HG03108 (cell line): ENCODE data around the gene REV1.
"Not testable (repeated sequence)": the region's sequence is repeated elsewhere in the genome, so short reads cannot be mapped to it uniquely, and the experiment has no call there.

Experiments used
- ATAC-seq: cut with Tn5 transposase; IDR thresholded peaks from one replicate; pipeline ENCODE4 v1.9.1; 2021; ENCODE audit warnings: moderate library complexity; ENCODE audit not compliant: unreplicated experiment

REV1 gene

GRCh38 chr2:99404797-99405669 is 84.8 kb downstream of the REV1 start:
- ATAC-seq = no peak

GRCh38 chr2:99404039-99404796 is 85.6 kb downstream of the REV1 start:
- ATAC-seq = no peak

DNA sequence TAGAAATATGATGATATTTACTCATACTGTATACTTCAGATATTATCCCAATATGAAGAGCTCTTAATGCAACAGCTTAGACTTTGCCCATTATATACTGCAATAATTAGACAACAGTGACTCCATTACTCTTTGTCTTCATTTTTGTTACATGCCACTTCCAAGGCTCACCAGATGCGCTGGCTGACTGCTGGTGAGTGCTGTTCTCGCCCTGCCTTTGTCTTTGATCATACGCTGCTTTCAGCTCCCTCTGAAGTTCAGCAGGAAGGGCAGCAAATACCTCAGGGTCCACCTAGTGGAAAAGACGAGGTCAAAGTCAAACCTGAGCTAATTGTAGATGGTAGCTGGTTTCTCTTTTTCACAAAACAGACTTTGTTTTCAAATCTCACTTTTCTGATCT is 86.3 kb downstream of the REV1 start:
- no peak for ATAC-seq

DNA sequence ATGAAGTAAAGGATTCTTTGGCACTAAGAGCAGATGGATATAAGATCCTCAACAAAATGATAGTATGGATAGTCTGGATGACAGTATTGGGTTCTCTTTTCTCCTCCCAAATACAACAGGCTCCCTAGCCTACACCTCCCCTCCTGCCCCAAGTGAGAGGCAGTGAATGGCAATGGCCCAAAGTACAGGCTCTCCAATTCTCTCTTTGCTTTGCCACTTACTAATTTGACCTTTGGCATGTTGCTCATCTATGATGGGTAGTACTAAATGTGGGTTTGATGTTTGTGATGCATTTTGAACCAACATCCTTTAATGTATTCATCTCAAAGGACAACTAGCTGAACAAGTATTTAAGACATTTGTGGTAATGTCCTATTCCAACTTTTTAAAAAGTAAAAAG is 86.7 kb downstream of the REV1 start:
- no peak for ATAC-seq

DNA sequence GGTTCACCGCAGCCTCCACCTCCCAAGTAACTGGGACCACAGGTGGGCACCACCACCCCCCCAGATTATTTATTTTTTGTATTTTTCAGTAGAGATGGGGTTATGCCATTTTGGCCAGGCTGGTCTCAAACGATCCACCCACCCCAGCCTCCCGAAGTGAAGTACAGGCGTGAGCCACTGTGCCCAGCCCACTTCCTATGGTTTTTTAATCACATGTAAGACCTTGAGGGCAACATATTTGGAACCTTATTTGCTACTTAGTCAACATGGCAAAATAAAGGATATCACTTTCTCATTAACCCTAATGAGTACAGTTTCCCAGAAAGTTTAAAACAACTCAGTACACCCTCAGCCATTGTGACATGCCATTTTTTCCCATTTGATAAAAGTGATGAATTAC is 88.0 kb downstream of the REV1 start:
- ATAC-seq = no peak

DNA sequence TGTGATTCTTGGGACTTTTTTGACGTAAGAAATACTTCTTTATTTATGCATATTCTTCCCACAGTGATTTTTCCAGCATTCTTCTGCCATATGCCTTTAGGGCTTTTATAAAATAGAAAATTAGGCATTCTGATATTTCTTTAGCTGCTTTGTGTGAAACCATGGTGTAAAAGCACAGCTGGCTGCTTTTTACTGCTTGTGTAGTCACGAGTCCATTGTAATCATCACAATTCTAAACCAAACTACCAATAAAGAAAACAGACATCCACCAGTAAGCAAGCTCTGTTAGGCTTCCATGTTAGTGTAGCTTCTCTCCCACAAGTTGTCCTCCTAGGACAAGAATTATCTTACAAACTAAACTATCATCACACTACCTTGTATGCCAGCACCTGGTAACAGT is 90.0 kb downstream of the REV1 start:
- no peak for ATAC-seq

GRCh38 chr2:99399063-99399462 is 90.8 kb downstream of the REV1 start:
- no peak for ATAC-seq

DNA sequence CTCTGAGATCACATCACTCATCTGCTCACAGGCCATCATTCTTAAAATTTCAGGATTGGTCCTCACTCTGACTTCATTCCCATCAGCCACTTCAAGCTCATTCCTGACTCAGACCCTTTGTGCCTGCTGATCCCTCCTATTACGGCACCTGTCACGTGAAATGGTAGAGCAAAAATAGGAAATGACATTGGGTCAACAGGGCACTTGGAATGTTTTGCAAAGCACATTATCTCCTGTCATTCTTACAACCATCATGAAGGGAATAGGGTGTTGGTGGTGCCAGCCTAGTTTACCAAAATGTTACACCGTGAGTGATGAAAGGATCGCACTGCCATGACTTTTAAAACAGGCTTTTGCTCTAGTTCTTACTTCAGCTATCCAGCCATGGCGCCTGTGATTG is 91.5 kb downstream of the REV1 start:
- ATAC-seq = no peak

DNA sequence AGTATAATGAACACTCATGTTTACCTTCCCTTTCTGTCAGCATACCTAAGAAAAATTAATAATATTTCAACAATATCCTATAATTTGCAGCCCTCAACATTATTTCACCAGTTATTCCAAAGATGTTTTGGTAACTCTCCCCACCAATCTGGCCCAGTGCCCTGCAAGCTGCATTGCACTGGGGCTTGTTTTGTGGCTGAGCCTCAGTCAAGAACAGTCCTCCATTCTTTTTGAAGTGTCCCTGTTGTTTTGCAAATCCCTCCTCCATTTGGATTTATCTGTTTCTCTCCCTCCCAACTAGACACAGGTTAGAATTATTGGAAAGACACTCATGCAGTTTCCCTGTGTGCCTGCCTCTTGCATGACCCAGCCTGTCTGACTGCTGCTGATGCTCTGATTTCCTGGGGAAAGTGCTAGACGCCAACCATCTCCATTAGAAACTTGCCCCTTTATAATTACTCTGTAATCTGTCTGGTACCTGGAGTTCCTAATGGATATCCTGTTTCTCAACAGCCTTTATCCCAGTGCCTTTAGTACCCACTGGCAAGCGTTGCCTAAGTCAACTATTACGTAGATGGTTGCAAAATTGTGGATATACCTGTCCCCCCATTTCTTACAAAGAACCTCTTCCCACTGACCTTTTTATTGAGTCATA is 92.4 kb downstream of the REV1 start:
- no peak for ATAC-seq

DNA sequence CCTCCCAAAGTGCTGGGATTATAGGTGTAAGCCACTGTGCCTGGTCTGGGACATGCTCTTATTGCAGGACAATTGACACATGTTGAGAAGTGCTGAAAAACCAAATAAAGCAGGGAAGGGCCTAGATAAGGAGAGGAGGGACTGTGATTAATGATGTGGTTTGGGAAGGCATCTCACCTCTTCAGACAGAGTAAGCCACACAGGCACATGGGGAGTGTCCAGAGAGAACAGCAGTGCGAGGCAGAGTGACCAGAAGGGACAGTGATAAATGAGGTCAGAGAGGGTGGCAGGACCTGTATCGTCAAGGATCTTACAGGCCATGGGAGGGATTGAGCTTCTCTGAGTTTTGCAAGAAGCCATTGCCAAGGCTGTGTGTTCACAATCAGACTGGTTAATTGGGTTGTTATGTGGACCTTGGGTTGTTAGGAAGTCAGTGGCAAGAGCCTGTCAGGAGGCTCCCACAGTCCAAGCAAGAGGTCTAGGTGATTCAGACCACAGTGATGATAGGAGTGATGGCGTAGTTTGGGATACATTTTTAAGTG is 94.2 kb downstream of the REV1 start:
- ATAC-seq = no peak

GRCh38 chr2:99389946-99390345 is 99.9 kb downstream of the REV1 start:
- no peak for ATAC-seq

DNA sequence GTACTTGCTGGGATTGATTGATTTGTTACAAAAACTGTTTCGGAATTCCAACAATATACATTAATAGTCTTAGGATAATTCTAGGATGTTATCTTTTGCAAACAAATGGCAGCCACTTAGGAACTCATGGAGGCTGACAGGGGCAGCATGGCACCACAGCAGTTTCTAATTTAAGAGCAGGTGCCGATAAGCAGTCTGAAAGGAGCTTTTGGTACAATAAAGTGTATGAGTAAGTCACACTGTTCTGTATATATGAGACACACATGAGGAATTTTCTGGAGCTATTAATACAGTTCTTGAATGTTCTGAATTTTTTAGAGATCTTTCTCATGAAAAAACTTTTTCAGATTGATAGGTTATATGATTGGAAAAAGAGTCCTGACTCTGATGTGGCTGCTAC is 100.4 kb downstream of the REV1 start:
- no peak for ATAC-seq

DNA sequence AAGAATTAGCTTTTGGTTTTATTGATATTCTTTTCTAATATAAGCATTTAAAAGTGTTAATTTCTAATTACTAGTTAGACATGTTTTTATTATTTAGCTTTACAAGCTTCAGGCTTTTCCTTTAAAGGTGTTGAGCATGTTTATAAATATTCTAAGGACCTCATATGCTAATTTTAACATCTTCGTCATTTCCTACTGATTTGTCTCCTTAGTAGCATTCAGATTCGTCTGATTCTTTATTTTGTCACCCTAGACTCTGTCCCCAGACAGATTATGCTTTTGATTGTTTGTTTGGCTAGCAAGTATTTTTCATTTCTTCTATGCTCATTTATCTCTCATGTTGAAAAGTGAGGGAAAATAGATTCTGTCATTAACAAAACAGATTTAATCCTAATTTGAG is 100.9 kb downstream of the REV1 start:
- ATAC-seq = no peak

DNA sequence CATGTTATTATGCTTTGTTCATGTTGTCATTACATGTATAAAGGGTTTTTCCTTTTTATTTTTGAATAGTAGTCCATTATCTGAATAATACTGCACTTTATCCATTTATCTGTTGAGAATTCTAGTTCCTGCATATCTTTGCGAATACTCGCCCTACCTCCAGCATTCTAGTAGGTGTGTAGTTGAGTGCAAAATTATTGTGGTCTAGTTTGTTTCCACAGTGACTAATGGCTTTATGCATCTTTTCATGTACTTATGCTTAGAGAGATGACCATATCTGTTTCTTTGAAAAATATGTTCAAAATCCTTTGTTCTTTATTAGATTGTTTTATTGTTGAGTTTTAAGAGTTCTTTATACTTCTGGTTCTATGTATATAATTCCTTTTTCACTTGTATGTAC is 103.8 kb downstream of the REV1 start:
- ATAC-seq = no peak

- no peak for ATAC-seq
These were observed 107.7 kb downstream of the REV1 start for GRCh38 chr2:99382143-99382542.

GRCh38 chr2:99380376-99381010 is 109.3 kb downstream of the REV1 start:
- peak; percentile 65 for ATAC-seq

- no peak for ATAC-seq
These were observed 111.9 kb downstream of the REV1 start for GRCh38 chr2:99377879-99378278.

DNA sequence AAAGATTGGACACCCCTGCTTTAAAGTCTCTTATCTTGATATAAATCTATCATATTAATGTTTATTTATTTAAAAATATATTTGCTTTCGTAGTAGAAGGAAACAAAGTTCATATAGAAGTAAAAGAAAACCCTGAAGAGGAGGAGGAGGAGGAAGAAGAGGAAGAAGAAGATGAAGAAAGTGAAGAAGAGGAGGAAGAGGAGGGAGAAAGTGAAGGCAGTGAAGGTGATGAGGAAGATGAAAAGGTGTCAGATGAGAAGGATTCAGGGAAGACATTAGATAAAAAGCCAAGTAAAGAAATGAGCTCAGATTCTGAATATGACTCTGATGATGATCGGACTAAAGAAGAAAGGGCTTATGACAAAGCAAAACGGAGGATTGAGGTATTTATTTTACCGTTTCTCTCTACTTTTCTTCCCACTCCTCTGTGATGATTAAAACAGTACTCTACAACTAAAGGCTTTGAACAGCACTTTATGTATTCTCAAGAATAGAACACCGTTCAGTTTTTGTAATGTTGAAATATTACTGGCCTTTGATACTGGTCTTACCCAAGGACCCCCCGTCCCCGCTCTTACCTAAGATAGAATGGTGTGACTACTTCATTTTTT is 113.5 kb downstream of the REV1 start:
- ATAC-seq = no peak

DNA sequence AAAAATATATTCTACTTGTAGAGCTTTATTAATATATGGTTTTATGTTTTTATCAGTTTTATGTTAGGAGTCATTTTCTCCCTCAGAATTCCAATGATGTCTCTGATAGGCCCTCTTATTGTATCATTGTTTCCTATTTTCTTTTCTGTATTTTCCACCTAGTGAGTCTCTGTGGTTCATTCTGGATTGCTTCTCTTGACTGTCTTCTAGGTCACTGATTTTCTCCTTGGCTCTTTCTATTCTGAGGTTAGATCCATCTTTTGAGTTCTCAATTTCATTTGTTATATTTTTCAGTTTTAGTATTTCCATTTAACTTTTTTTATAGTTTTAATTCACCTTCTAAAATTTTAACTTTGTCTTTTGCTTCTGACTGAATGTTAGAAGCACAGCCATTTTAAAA is 115.1 kb downstream of the REV1 start:
- no peak for ATAC-seq

- no peak for ATAC-seq
These were observed 116.7 kb downstream of the REV1 start for GRCh38 chr2:99373144-99373543.

DNA sequence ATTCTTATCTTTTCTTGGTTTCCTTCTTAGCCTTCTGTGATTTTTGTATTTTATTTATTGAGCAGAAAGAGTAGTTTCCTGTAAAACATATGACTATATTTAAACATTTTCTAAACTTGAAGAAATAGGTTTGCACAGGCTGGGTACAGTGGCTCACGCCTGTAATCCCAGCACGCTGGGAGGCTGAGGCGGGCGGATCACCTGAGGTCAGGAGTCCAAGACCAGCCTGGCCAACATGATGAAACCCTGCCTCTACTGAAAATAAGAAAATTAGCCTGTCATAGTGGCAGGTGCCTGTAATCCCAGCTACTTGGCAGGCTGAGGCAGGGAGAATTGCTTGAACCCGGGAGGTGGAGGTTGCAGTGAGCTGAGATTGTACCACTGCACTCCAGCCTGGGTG is 121.0 kb downstream of the REV1 start:
- not testable (repeated sequence) for ATAC-seq
